Central memory CD8-positive, alpha-beta T cell (primary cell): ENCODE results near the gene INHBA.

Experiments
- ATAC-seq: fragments of 150-1000 bp; cut with Tn5 transposase; replicated peaks from 2 replicates; pipeline ENCODE4 v1.10.0; 2022; ENCODE audit warnings: mild to moderate bottlenecking, moderate FRiP score, moderate number of reproducible peaks; ENCODE audit not compliant: poor library complexity, severe bottlenecking; ENCODE audit errors: extremely low read depth
- DNase-seq, 2 donors: peaks; one replicate each; pipeline ENCODE4 v3.0.0; 2021; ENCODE audit warnings: low spot score in 2 of 2
- H3K27ac Mint-ChIP-seq: one replicate; pipeline ENCODE4 v1.8.0; 2022; ENCODE audit warnings: low read depth, mild to moderate bottlenecking, moderate library complexity, mixed read lengths
- H3K27me3 Mint-ChIP-seq: one replicate; pipeline ENCODE4 v1.8.0; 2022; ENCODE audit warnings: mixed read lengths
- H3K36me3 Mint-ChIP-seq: one replicate; pipeline ENCODE4 v1.8.0; 2022; ENCODE audit warnings: mild to moderate bottlenecking, moderate library complexity, mixed read lengths; ENCODE audit not compliant: insufficient read depth
- H3K4me1 Mint-ChIP-seq: one replicate; pipeline ENCODE4 v1.8.0; 2022; ENCODE audit warnings: mixed read lengths
- H3K4me3 Mint-ChIP-seq: one replicate; pipeline ENCODE4 v1.8.0; 2022; ENCODE audit warnings: mild to moderate bottlenecking, moderate library complexity, mixed read lengths
- H3K9me3 Mint-ChIP-seq: one replicate; pipeline ENCODE4 v1.8.0; 2022; ENCODE audit warnings: mixed read lengths

The INHBA gene

GRCh38 chr7:41693150-41693997 lies 9.5 kb downstream of the INHBA start:
- no peak for ATAC-seq
- no peaks in the 10 kb centered on the region for H3K36me3 Mint-ChIP-seq
- H3K4me1 Mint-ChIP-seq = no peaks in the 10 kb centered on the region
- peaks cover 16% of the 10 kb centered on the region for H3K27me3 Mint-ChIP-seq
- no peak for DNase-seq
- H3K4me3 Mint-ChIP-seq = no peak overlapping the region
- peaks cover 9% of the 10 kb centered on the region for H3K9me3 Mint-ChIP-seq
- H3K27ac Mint-ChIP-seq = no peak overlapping the region

- ATAC-seq = no peak
- H3K4me1 Mint-ChIP-seq = no peaks in the 10 kb centered on the region
Measured at GRCh38 chr7:41692251-41692650, 10.6 kb downstream of the INHBA start.

GRCh38 chr7:41691286-41692190 lies 11.4 kb downstream of the INHBA start:
- Mint-ChIP-seq H3K4me1 (no peaks in the 10 kb centered on the region), H3K4me3 (no peak overlapping the region), H3K27ac (no peak overlapping the region), H3K27me3 (peaks cover 7% of the 10 kb centered on the region), H3K36me3 (no peaks in the 10 kb centered on the region), H3K9me3 (peaks cover 9% of the 10 kb centered on the region)
- no peak for ATAC-seq
- DNase-seq = no peak

More at GRCh38 chr7:41692251-41692650, 10.6 kb downstream of the INHBA start:
- peaks cover 9% of the 10 kb centered on the region for H3K9me3 Mint-ChIP-seq
- no peaks in the 10 kb centered on the region for H3K36me3 Mint-ChIP-seq
- no peak overlapping the region for H3K27ac Mint-ChIP-seq
- DNase-seq = no peak
- H3K27me3 Mint-ChIP-seq = peaks cover 9% of the 10 kb centered on the region
- no peak overlapping the region for H3K4me3 Mint-ChIP-seq

- no peaks in the 10 kb centered on the region for H3K27me3 Mint-ChIP-seq
- no peaks in the 10 kb centered on the region for H3K36me3 Mint-ChIP-seq
- H3K9me3 Mint-ChIP-seq = no peaks in the 10 kb centered on the region
- no peak overlapping the region for H3K27ac Mint-ChIP-seq
- H3K4me3 Mint-ChIP-seq = no peak overlapping the region
- DNase-seq (no peak), ATAC-seq (no peak)
- H3K4me1 Mint-ChIP-seq = no peaks in the 10 kb centered on the region
Measured at GRCh38 chr7:41689815-41690214, 13.1 kb downstream of the INHBA start.

- no peaks in the 10 kb centered on the region for H3K9me3 Mint-ChIP-seq
- no peaks in the 10 kb centered on the region for H3K27me3 Mint-ChIP-seq
- H3K4me3 Mint-ChIP-seq = no peak overlapping the region
- H3K4me1 Mint-ChIP-seq = no peaks in the 10 kb centered on the region
- no peaks in the 10 kb centered on the region for H3K36me3 Mint-ChIP-seq
- ATAC-seq = no peak
- H3K27ac Mint-ChIP-seq = no peak overlapping the region
- DNase-seq = no peak
Measured at GRCh38 chr7:41688906-41689305, 14.0 kb downstream of the INHBA start.

- Mint-ChIP-seq H3K4me3 (no peak overlapping the region), H3K4me1 (no peaks in the 10 kb centered on the region), H3K9me3 (no peaks in the 10 kb centered on the region), H3K27me3 (no peaks in the 10 kb centered on the region), H3K36me3 (no peaks in the 10 kb centered on the region), H3K27ac (no peak overlapping the region)
- DNase-seq = no peak
- ATAC-seq = no peak
Measured at GRCh38 chr7:41688012-41688625, 14.8 kb downstream of the INHBA start.

- ATAC-seq (no peak), DNase-seq (no peak)
- Mint-ChIP-seq H3K27me3 (no peaks in the 10 kb centered on the region), H3K9me3 (no peaks in the 10 kb centered on the region), H3K4me3 (no peak overlapping the region), H3K36me3 (no peaks in the 10 kb centered on the region), H3K4me1 (no peaks in the 10 kb centered on the region), H3K27ac (no peak overlapping the region)
Measured at GRCh38 chr7:41685684-41686083, 17.2 kb downstream of the INHBA start.

GRCh38 chr7:41682422-41682821 lies 20.5 kb downstream of the INHBA start:
- no peak overlapping the region for H3K4me3 Mint-ChIP-seq
- H3K4me1 Mint-ChIP-seq = no peaks in the 10 kb centered on the region
- no peak for ATAC-seq
- no peak overlapping the region for H3K27ac Mint-ChIP-seq
- H3K9me3 Mint-ChIP-seq = no peaks in the 10 kb centered on the region
- no peaks in the 10 kb centered on the region for H3K36me3 Mint-ChIP-seq
- no peak for DNase-seq
- H3K27me3 Mint-ChIP-seq = no peaks in the 10 kb centered on the region

GRCh38 chr7:41679566-41679965 lies 23.3 kb downstream of the INHBA start:
- Mint-ChIP-seq H3K9me3 (no peaks in the 10 kb centered on the region), H3K27me3 (no peaks in the 10 kb centered on the region), H3K4me3 (no peak overlapping the region), H3K36me3 (no peaks in the 10 kb centered on the region), H3K4me1 (no peaks in the 10 kb centered on the region), H3K27ac (no peak overlapping the region)
- ATAC-seq (no peak), DNase-seq (no peak)

- H3K27ac Mint-ChIP-seq = no peak overlapping the region
- no peaks in the 10 kb centered on the region for H3K4me1 Mint-ChIP-seq
- H3K4me3 Mint-ChIP-seq = no peak overlapping the region
- peaks cover 12% of the 10 kb centered on the region for H3K9me3 Mint-ChIP-seq
- no peak for DNase-seq
- H3K36me3 Mint-ChIP-seq = no peaks in the 10 kb centered on the region
- H3K27me3 Mint-ChIP-seq = no peaks in the 10 kb centered on the region
- ATAC-seq = no peak
Measured at GRCh38 chr7:41674505-41675023, 28.3 kb downstream of the INHBA start.

- Mint-ChIP-seq H3K4me3 (no peak overlapping the region), H3K9me3 (peaks cover 17% of the 10 kb centered on the region), H3K27me3 (no peaks in the 10 kb centered on the region), H3K4me1 (no peaks in the 10 kb centered on the region), H3K27ac (no peak overlapping the region), H3K36me3 (no peaks in the 10 kb centered on the region)
- ATAC-seq = no peak
- DNase-seq = no peak
Measured at GRCh38 chr7:41661596-41661995, 41.3 kb downstream of the INHBA start.

- Mint-ChIP-seq H3K27ac (no peak overlapping the region), H3K4me3 (no peak overlapping the region), H3K9me3 (peaks cover 12% of the 10 kb centered on the region), H3K27me3 (no peaks in the 10 kb centered on the region), H3K36me3 (no peaks in the 10 kb centered on the region), H3K4me1 (no peaks in the 10 kb centered on the region)
- DNase-seq (no peak), ATAC-seq (no peak)
Measured at GRCh38 chr7:41659539-41659938, 43.4 kb downstream of the INHBA start.
